DMS79 treated with DMSO at 0.1 percent for 48 hours (cell line): ENCODE measurements around the gene FOXD3.
"Not testable (repeated sequence)": the region's sequence is repeated elsewhere in the genome, so short reads cannot be mapped to it uniquely, and the experiment has no call there.

ENCODE experiments used
- DNase-seq: peaks from one replicate; lab custom pipeline; 2025; lab: John Stamatoyannopoulos, UW

The FOXD3 gene

GRCh38 chr1:63321066-63321784 is 1.1 kb upstream of the FOXD3 start:
- no peak for DNase-seq

- no peak for DNase-seq
Measured at GRCh38 chr1:63321785-63322113, 618 bp upstream of the FOXD3 start.

- peak; percentile 23 for DNase-seq
Measured at GRCh38 chr1:63322944-63323864, 837 bp downstream of the FOXD3 start.

GRCh38 chr1:63323865-63324778 is 1.8 kb downstream of the FOXD3 start:
- DNase-seq: no peak

- no peak for DNase-seq
Measured at GRCh38 chr1:63324779-63325119, 2.4 kb downstream of the FOXD3 start.

- no peak for DNase-seq
Measured at GRCh38 chr1:63325279-63325985, 3.1 kb downstream of the FOXD3 start.

- no peak for DNase-seq
Measured at GRCh38 chr1:63326106-63326472, 3.7 kb downstream of the FOXD3 start.

GRCh38 chr1:63326473-63327380 is 4.4 kb downstream of the FOXD3 start:
- DNase-seq: no peak

- DNase-seq: peak; percentile 41
Measured at GRCh38 chr1:63327417-63328054, 5.2 kb downstream of the FOXD3 start.

- no peak for DNase-seq
Measured at GRCh38 chr1:63328122-63328521, 5.8 kb downstream of the FOXD3 start.

- no peak for DNase-seq
Measured at GRCh38 chr1:63328781-63329180, 6.4 kb downstream of the FOXD3 start.

- no peak for DNase-seq
Measured at GRCh38 chr1:63329621-63330330, 7.4 kb downstream of the FOXD3 start.

- no peak for DNase-seq
Measured at GRCh38 chr1:63330331-63330916, 8.1 kb downstream of the FOXD3 start.

- DNase-seq: no peak
Measured at GRCh38 chr1:63342402-63342801, 20.0 kb downstream of the FOXD3 start.

- DNase-seq: no peak
Measured at GRCh38 chr1:63343922-63344321, 21.6 kb downstream of the FOXD3 start.

- no peak for DNase-seq
Measured at GRCh38 chr1:63350320-63350719, 28.0 kb downstream of the FOXD3 start.

- DNase-seq: no peak
Measured at GRCh38 chr1:63352736-63353135, 30.4 kb downstream of the FOXD3 start.

- not testable (repeated sequence) for DNase-seq
Measured at GRCh38 chr1:63356234-63356633, 33.9 kb downstream of the FOXD3 start.

GRCh38 chr1:63359561-63359960 is 37.2 kb downstream of the FOXD3 start:
- no peak for DNase-seq
